Keratinocyte (primary cell): ENCODE measurements around the gene CLIP4. TPM values are rescaled to one million over a fixed set of nuclear protein-coding genes. Genes with fewer than 3 reads are reported as not detected.

Experiments used
- DNase-seq: peaks from one replicate; pipeline ENCODE4 v3.0.0-alpha.2; 2011; ENCODE audit warnings: low read depth, missing footprints, low spot score
- FAIRE-seq: peaks from 2 replicates; lab custom pipeline; 2011; peaks lifted over from hg19 to GRCh38; lab: Jason Lieb, UNC
- H2AFZ ChIP-seq: 2 replicates; pipeline ENCODE4 v1.6.0; 2012; ENCODE audit warnings: low read length, control low read depth, inconsistent platforms; ENCODE audit not compliant: control insufficient read depth
- H3K27ac ChIP-seq: 2 replicates; pipeline ENCODE4 v1.5.1; 2011; ENCODE audit warnings: low read length; ENCODE audit not compliant: control insufficient read depth, insufficient read depth
- H3K27me3 ChIP-seq: 3 replicates; pipeline ENCODE4 v1.6.0; 2011; ENCODE audit warnings: low read length; ENCODE audit not compliant: control insufficient read depth, insufficient read depth; ENCODE audit errors: extremely low read depth
- H3K36me3 ChIP-seq, 2 experiments: 2 replicates in 1 of 2; 3 replicates in 1 of 2; pipeline ENCODE4 v1.5.1; 2011; ENCODE audit warnings: low read length in 2 of 2, mild to moderate bottlenecking in 1 of 2; ENCODE audit not compliant: control insufficient read depth in 2 of 2, insufficient read depth in 2 of 2; ENCODE audit errors: extremely low read depth in 1 of 2
- H3K4me1 ChIP-seq: 3 replicates; pipeline ENCODE4 v1.5.1; 2011; ENCODE audit warnings: low read length; ENCODE audit not compliant: control insufficient read depth, insufficient read depth; ENCODE audit errors: extremely low read depth
- H3K4me2 ChIP-seq: 3 replicates; pipeline ENCODE4 v1.6.0; 2011; ENCODE audit warnings: low read depth, low read length; ENCODE audit not compliant: control insufficient read depth, insufficient read depth; ENCODE audit errors: extremely low read depth
- H3K4me3 ChIP-seq, 3 experiments: fragments of 200-600 bp in 1 of 3; sonication (generic) in 1 of 3; 2 replicates in 2 of 3; 3 replicates in 1 of 3; pipeline ENCODE4 v1.5.1; 2011 to 2016; ENCODE audit warnings: low read length in 3 of 3, mild to moderate bottlenecking in 3 of 3, control low read depth in 2 of 3, inconsistent platforms in 1 of 3, low read depth in 1 of 3, mixed read lengths in 1 of 3, mixed run types in 1 of 3, moderate library complexity in 1 of 3; ENCODE audit not compliant: control insufficient read depth in 2 of 3, insufficient read depth in 2 of 3; ENCODE audit errors: extremely low read depth in 1 of 3
- H3K79me2 ChIP-seq: 2 replicates; pipeline ENCODE4 v1.6.0; 2012; ENCODE audit warnings: low read length; ENCODE audit not compliant: control insufficient read depth, insufficient read depth
- H3K9ac ChIP-seq: 3 replicates; pipeline ENCODE4 v1.6.0; 2011; ENCODE audit warnings: low read length; ENCODE audit not compliant: control insufficient read depth, insufficient read depth; ENCODE audit errors: extremely low read depth
- H3K9me1 ChIP-seq: 3 replicates; pipeline ENCODE4 v1.6.0; 2011; ENCODE audit warnings: low read length; ENCODE audit not compliant: control insufficient read depth, insufficient read depth; ENCODE audit errors: extremely low read depth
- H3K9me3 ChIP-seq: 2 replicates; pipeline ENCODE4 v1.5.1; 2012; ENCODE audit warnings: low read depth, low read length; ENCODE audit not compliant: control insufficient read depth
- H4K20me1 ChIP-seq: 3 replicates; pipeline ENCODE4 v1.6.0; 2011; ENCODE audit warnings: low read length; ENCODE audit not compliant: control insufficient read depth, insufficient read depth; ENCODE audit errors: extremely low read depth
- CTCF ChIP-seq, 3 experiments: IDR thresholded peaks in 1 of 3; conservative IDR thresholded peaks in 1 of 3; optimal IDR thresholded peaks in 1 of 3; 2 replicates in 2 of 3; 3 replicates in 1 of 3; pipeline versions ENCODE3 to v1.5.1; 2011; ENCODE audit warnings: low read length in 3 of 3, mild to moderate bottlenecking in 3 of 3, moderate library complexity in 2 of 3, control low read depth in 1 of 3, inconsistent platforms in 1 of 3; ENCODE audit not compliant: insufficient read depth in 2 of 3; ENCODE audit errors: extremely low read depth in 1 of 3
- EZH2 ChIP-seq: IDR thresholded peaks from one replicate; pipeline ENCODE4 v1.6.1; 2012; ENCODE audit warnings: inconsistent platforms, mild to moderate bottlenecking, low read length, moderate library complexity
- dilution Hi-C: fragments of 300-500 bp; cut with MboI; formaldehyde crosslinking; loops from one replicate; pipeline ENCODE4 v1.7.0; 2020; ENCODE audit warnings: low sequenced_read_pairs; ENCODE audit not compliant: extremely low pct_ligation_motif_present
- polyA plus RNA-seq, 5 experiments: library from polyadenylated mRNA; depleted of rRNA in 3 of 5; stranded (reverse) in 3 of 5; stranded (forward) in 1 of 5; unstranded in 1 of 5; fragments of >200 nt; gene quantifications; 1 replicate in 1 of 5; 2 replicates in 3 of 5; 3 replicates in 1 of 5; pipeline versions ENCODE4 v1.2.1 to v1.2.3, GENCODE V29; 2011 to 2012; ENCODE audit warnings: missing spikeins in 2 of 5, low read depth in 1 of 5, low replicate concordance in 1 of 5

Gene CLIP4
- polyA plus RNA-seq, 1 donor (not counting 4 experiments of a cell fraction or from before 2014, with no cell fraction given), result 46.6 TPM

GRCh38 chr2:29143657-29144056 lies 28.4 kb downstream of the CLIP4 start:
- Histone ChIP-seq H3K9ac (no peak overlapping the region), H3K4me1 (no peaks in the 10 kb centered on the region), H3K9me3 (no peaks in the 10 kb centered on the region), H3K9me1 (peaks cover 2% of the 10 kb centered on the region), H3K79me2 (peaks cover 11% of the 10 kb centered on the region), H4K20me1 (no peaks in the 10 kb centered on the region), H3K27ac (no peak overlapping the region), H3K4me2 (no peak overlapping the region), H3K4me3 (no peak overlapping the region), H2AFZ (no peak overlapping the region), H3K27me3 (no peaks in the 10 kb centered on the region), H3K36me3 (peaks cover 5 to 14% of the 10 kb centered on the region in 2 experiments)
- no peak for TF ChIP-seq EZH2
- no peak for TF ChIP-seq CTCF (optimal IDR thresholded peaks at IDR 0.05 in 1 of 3, IDR thresholded peaks at IDR 0.05 in 1 of 3, conservative IDR thresholded peaks at IDR 0.05 in 1 of 3; ENCODE audit: extremely low read depth in 1 of 3, insufficient read depth in 2 of 3, low read length in 3 of 3)
- dilution Hi-C loops, result no loop called here
- FAIRE-seq, result no peak
- no peak for DNase-seq

- Histone ChIP-seq H3K36me3 (peaks cover 10 to 14% of the 10 kb centered on the region in 2 experiments), H3K79me2 (peaks cover 3% of the 10 kb centered on the region), H3K4me1 (no peaks in the 10 kb centered on the region), H3K4me3 (no peak overlapping the region), H2AFZ (no peak overlapping the region), H3K27me3 (no peaks in the 10 kb centered on the region), H3K9me3 (no peaks in the 10 kb centered on the region), H3K4me2 (no peak overlapping the region), H3K27ac (no peak overlapping the region), H3K9me1 (peaks cover 2% of the 10 kb centered on the region), H4K20me1 (no peaks in the 10 kb centered on the region), H3K9ac (no peak overlapping the region)
- TF ChIP-seq EZH2 (no peak), CTCF (optimal IDR thresholded peaks at IDR 0.05 in 1 of 3, IDR thresholded peaks at IDR 0.05 in 1 of 3, conservative IDR thresholded peaks at IDR 0.05 in 1 of 3; ENCODE audit: extremely low read depth in 1 of 3, insufficient read depth in 2 of 3, low read length in 3 of 3) (no peak)
- dilution Hi-C loops, result no loop called here
- FAIRE-seq (no peak), DNase-seq (no peak)
These were observed 31.0 kb downstream of the CLIP4 start for GRCh38 chr2:29146197-29146596.
